Subcutaneous adipose tissue (tissue), 4 donors: ENCODE data around the gene TIE1. TPM values are rescaled to one million over a fixed set of nuclear protein-coding genes. Genes with fewer than 3 reads are reported as not detected.

Source experiments
- total RNA-seq, 4 donors: library from RNA; depleted of rRNA; stranded (reverse); fragments of >200 nt; gene quantifications; one replicate each; pipeline ENCODE4 v1.1.0, GENCODE V29; 2016
- TF ChIP-seq, protein P1 (sequence below): fragments of 450-650 bp; IDR thresholded peaks from one replicate; pipeline ENCODE4 v1.5.1; 2016; ENCODE audit warnings: low read depth, mild to moderate bottlenecking, control low read depth, antibody characterized with exemption, moderate library complexity

Gene TIE1
- total RNA-seq, 4 donors from 2014 or later, result 16.0 to 147 (median 25.9) TPM

DNA sequence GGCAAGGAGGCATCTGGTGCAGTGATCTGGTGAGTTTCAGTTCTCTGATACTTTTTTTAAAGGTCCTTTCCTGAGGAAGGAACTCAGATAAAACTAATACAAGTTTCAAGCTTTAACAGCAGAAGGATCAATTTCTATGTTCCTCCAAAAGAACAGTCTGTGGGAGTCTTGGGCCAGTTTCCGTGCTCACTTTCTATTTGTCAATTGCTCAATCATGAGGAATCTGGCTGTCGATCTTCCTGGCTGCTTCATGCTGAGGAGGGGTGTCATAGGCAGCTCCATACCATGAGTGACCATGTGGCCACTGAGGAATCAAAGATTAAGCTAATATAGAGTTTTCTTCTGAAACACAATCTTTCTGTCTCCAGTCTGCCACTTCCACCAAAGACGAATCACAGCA is 42.4 kb upstream of the TIE1 start:
- TF ChIP-seq, protein P1, sequence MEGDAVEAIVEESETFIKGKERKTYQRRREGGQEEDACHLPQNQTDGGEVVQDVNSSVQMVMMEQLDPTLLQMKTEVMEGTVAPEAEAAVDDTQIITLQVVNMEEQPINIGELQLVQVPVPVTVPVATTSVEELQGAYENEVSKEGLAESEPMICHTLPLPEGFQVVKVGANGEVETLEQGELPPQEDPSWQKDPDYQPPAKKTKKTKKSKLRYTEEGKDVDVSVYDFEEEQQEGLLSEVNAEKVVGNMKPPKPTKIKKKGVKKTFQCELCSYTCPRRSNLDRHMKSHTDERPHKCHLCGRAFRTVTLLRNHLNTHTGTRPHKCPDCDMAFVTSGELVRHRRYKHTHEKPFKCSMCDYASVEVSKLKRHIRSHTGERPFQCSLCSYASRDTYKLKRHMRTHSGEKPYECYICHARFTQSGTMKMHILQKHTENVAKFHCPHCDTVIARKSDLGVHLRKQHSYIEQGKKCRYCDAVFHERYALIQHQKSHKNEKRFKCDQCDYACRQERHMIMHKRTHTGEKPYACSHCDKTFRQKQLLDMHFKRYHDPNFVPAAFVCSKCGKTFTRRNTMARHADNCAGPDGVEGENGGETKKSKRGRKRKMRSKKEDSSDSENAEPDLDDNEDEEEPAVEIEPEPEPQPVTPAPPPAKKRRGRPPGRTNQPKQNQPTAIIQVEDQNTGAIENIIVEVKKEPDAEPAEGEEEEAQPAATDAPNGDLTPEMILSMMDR, result no peak

DNA sequence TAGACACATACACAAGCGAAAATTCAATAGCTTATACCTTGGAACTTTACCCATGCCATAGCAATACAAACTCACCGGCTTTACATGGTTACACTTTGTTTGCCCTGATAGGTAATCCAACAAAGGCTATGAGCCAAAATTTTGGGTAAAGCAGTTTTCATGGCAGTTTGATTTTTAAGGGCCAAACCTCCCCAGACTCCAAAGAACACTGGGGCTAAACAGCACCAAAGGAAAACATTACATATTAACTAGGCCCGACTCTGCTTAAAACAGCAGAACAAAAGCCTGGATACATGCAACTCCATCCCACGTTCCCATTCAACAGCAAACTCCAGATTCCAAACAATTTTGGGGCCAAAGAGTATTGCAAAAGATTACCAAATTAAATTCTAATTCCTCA is 35.4 kb upstream of the TIE1 start:
- TF ChIP-seq, protein P1, result no peak

DNA sequence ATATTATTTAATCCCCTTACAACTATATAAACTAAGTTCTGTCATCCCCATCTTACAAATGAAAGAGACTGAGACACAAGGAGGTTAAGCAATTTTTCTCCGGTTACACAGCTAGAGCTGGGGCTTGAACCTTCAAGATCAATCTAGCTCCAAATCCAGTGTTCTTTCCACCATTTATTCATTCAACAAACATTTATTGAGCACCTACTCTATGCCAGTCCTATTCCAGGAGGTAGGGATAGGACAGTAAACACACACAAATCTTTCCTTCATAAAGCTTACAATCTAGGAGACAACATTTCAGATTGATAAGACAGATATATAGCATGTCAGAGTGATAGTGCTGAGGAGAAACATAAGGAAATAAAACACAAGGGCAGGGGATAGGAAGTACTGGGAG is 33.9 kb upstream of the TIE1 start:
- TF ChIP-seq, protein P1, result no peak

DNA sequence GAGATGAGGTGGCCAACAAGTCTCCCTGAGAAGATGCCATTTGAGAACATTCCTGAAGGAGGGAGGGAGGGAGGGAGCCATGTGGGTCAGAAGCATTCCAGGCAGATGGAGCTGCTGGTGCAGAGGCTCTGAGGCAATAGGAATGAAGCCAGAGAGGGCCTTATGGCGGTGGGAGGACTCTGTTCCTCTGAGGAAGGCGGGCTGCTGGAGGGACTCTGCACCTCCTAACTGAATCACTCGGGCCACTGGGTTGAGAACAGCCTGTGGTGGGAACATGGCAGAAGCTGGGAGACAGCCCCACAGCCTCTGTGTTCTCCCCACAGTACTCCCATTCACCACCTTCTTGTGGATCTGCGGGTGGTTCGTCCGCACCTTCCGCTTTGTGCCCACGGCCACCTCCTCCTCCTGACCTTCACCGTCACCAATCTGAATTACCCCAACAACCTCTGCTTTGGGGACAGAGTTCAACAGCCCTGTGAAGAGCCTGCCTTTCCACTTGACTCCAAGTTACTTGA is 33.4 kb upstream of the TIE1 start:
- TF ChIP-seq, protein P1, result no peak

DNA sequence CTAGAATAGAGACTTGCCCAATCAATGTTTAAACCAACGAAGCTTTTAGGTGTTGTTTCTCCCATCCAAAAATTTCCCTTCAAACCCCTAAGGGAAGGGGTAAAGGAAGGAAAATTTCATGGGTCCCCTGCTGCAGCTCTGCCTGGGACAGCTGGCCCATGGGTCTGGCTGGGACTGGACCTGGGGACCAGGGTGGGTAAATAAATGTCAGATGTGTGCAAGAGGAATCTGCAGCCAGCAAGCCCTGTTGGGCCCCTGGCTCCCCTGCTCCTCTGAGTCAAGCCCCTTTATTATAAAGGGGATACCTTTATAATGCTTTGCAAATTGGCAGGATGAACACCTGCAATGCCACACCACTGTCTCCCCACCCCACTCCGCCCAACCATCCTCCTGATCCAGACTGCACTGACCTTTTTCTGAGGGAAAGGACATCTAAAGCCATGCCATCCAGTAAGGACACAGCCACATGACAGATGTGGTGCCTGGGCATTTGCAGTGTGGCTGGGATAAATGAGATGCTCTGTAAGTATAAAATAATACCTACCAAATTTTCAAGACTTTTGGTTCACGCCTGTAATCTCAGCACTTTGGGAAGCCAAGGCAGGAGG is 32.9 kb upstream of the TIE1 start:
- TF ChIP-seq, protein P1, result no peak

DNA sequence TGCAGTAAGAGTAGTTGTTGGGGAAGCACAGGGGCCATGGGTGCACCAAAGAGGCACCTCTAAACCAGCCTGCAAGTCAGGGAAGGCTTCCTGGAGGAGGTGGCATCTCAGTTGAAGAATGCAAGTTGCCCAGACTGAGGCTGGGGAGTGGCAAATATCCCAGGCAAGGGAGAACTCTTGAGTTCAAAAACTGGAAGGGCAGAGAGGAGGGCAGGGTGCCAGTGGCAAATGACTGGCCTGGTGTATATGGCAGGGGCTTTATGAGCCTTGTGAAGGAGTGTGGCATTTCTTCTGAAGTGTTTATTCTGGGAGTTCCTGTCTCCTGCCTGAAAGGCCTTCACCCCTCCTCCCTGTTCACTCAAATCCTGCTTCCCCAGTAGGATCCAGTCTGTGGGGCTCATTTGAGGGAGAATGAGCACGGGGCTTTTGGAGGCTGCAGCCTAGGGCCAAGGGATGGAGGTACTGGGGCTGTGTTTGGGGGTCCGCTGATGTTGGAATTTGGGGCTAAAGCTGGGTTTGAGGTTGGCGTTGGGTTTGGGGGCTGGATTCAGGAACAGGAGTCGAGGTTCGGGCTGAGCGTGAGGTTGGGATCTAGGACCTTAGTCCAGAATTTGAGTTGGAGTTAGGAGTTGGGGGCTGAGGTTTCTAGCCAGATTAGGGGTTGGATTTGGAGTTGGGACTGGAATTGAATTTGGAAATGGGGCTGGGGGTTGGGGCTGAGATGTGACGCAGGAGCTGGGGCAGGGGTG is 31.0 kb upstream of the TIE1 start, which contains the start of gene TMEM125:
TSS of gene TMEM125 (plus strand) at position 357 of the 749 bp plus-strand sequence. CDS start 2,740 bp downstream, outside the sequence.
- TF ChIP-seq, protein P1, result no peak

DNA sequence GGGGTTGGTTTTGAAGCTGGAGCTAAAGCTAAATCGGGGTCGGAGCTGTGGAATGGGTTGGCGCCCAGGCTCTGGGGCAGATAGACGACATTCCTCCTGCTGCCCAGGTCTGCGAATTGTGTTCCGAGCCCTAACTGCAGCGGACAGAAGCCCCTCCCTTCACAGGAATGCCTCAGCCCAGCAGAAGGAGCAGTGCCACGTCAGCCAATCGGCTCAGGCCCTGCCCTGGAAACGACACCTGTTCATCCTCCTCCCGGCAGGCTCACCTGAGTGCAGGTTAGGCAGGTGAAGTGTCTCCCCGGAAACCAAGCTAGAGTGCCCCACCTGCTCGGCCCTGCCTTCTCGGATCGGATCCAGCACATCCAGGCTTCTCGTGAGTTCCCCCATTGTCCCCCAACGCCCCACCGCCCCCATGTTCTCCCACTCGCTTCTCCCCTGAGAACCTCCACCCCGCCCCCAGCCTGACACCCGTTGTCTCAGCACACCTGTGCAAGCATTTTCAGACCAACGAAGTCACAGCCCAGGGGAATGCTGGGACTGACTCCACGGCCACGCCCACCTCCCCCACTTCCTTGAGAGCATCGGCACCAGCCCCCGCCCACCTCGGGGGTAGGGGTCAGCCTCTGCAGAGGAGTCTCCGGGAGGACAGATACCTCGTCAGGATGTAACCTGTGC is 30.2 kb upstream of the TIE1 start:
- TF ChIP-seq, protein P1, result no peak
